Measurements from ENCODE around the gene SELPLG. TPM values are rescaled to one million over a fixed set of nuclear protein-coding genes. Genes with fewer than 3 reads are reported as not detected.

SELPLG gene
- total and polyA plus RNA-seq, 2 of the 4 experiments (the other 2 are of a cell fraction): 3.2 to 10.8 TPM

DNA sequence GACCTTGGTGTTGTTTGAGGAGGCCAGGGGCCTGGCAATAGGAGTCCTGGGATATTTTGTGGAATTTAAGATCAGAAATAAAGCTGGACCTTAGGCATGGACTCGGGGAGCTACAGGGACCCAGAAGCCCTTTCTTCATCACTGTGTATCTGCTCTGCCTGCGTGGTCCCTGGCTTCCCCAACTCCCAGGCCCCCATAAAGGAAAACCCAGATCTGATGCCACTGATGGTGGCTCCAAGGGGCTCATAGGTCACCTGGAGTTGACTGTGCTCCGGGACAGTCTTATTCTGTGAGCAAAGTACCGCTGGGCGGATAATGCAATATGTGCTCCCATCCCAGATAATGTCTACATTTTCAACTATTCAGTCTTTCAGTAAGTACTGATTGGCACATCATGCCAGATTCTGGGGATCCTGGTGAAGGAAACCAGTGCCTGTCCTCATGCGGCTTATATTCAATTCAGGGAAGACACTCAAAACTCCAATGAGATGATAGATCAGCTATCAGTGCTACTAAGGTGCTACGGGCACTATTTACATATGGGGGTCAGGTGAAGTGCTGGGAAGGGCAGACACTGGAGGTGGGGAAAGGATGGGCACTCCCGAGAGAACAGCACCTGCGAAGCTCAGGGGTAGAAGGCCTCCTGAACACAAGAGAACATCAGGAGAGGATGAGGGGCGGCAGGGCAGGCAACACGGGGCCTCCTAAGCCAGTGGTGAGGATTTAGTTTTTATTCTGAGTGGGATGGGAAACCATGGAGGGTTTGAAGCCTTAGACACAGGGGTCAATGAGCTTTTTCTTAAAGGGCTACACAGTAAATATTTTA lies 5.5 kb upstream of the SELPLG start:
- Histone ChIP-seq H2AK5ac (ENCODE audit: low read depth, low read length) (no peak overlapping the region), H4K20me1 (ENCODE audit: insufficient read depth, low read length) (peaks cover 34% of the 10 kb centered on the region), H2BK120ac (ENCODE audit: low read depth, low read length) (no peak overlapping the region), H3K4me2 (ENCODE audit: low read depth, low read length) (no peak overlapping the region), H3K27ac (ENCODE audit: insufficient read depth, low read length) (no peak overlapping the region), H3K14ac (replicated peaks; ENCODE audit: low read depth, low read length) (no peak overlapping the region), H2BK20ac (ENCODE audit: low read depth, low read length) (no peak overlapping the region), H3K36me3 (ENCODE audit: control insufficient read depth, insufficient read depth, low read length) (peaks cover 14% of the 10 kb centered on the region), H3K4me1 (ENCODE audit: control insufficient read depth, insufficient read depth, low read length) (peaks cover 12% of the 10 kb centered on the region), H2BK5ac (ENCODE audit: low read depth, low read length, poor library complexity, severe bottlenecking) (no peak overlapping the region), H3K4ac (ENCODE audit: low read depth, low read length) (no peak overlapping the region), H3K9ac (ENCODE audit: low read depth, low read length) (no peak overlapping the region), H2AFZ (replicated peaks; ENCODE audit: low read length, poor library complexity) (no peak overlapping the region), H4K91ac (ENCODE audit: insufficient read depth, low read depth, low read length) (no peak overlapping the region), H3K56ac (ENCODE audit: extremely low read depth, insufficient read depth, low read length) (no peak overlapping the region), H4K5ac (ENCODE audit: low read depth, low read length) (no peak overlapping the region), H2BK15ac (ENCODE audit: low read depth, low read length) (no peak overlapping the region), H3K18ac (ENCODE audit: low read depth, low read length) (no peak overlapping the region), H4K8ac (ENCODE audit: low read depth in 2 of 2, low read length in 2 of 2) (no peak overlapping the region), H3K27me3 (ENCODE audit: control insufficient read depth, insufficient read depth, low read length) (no peaks in the 10 kb centered on the region), H3K4me3 (ENCODE audit: insufficient read depth, low read depth, low read length) (no peak overlapping the region), H3K9me3 (ENCODE audit: control insufficient read depth, insufficient read depth, low read length) (no peaks in the 10 kb centered on the region), H3K9me1 (ENCODE audit: insufficient read depth, low read length) (peaks cover 17% of the 10 kb centered on the region), H2AK9ac (replicated peaks; ENCODE audit: low read depth, low read length, poor library complexity) (no peak overlapping the region), H3K79me1 (ENCODE audit: low read depth in 1 of 2, low read length in 2 of 2) (peaks cover 10 to 44% of the 10 kb centered on the region in 2 experiments), H3K23ac (ENCODE audit: low read depth, low read length) (no peak overlapping the region)
- TF ChIP-seq POLR2A (IDR thresholded peaks at IDR 0.05; ENCODE audit: low read depth, low read length): peak; percentile 7; the same call in 1 of the 2 replicates
- TF ChIP-seq, protein P1, sequence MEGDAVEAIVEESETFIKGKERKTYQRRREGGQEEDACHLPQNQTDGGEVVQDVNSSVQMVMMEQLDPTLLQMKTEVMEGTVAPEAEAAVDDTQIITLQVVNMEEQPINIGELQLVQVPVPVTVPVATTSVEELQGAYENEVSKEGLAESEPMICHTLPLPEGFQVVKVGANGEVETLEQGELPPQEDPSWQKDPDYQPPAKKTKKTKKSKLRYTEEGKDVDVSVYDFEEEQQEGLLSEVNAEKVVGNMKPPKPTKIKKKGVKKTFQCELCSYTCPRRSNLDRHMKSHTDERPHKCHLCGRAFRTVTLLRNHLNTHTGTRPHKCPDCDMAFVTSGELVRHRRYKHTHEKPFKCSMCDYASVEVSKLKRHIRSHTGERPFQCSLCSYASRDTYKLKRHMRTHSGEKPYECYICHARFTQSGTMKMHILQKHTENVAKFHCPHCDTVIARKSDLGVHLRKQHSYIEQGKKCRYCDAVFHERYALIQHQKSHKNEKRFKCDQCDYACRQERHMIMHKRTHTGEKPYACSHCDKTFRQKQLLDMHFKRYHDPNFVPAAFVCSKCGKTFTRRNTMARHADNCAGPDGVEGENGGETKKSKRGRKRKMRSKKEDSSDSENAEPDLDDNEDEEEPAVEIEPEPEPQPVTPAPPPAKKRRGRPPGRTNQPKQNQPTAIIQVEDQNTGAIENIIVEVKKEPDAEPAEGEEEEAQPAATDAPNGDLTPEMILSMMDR (conservative IDR thresholded peaks at IDR 0.05; ENCODE audit: low read depth, low read length): no peak
- BruUV-seq (replicated peaks): TSS peak; percentile 2
- WGBS, 2 experiments (ENCODE audit: extremely low coverage in 2 of 2, insufficient read length in 1 of 2): 98% methylated on average over 6 of the region's 11 CpGs; no CpG with 5 or more reads in 1 of the 2 experiments
- dilution Hi-C loops (cut with HindIII; ENCODE audit: low sequenced_read_pairs, unreplicated experiment) (no loop called here), intact Hi-C loops (cut with micrococcal nuclease) (no loop called here), in situ Hi-C loops (cut with MboI; ENCODE audit: low sequenced_read_pairs) (loop anchor here (25.0 kb wide), 1 partner anchor 448 kb away; the partner anchor contains the start of genes ALKBH2 and UNG)
- ChIA-PET CTCF (no interaction called here), POLR2A (ENCODE audit: unreplicated experiment) (no interaction called here)
- ATAC-seq (ENCODE audit: low read depth) (no peak), DNase-seq (no peak)

Measured in IMR-90 (cell line).